Measurements from ENCODE around the gene ISLR2. TPM values are rescaled to one million over a fixed set of nuclear protein-coding genes. Genes with fewer than 3 reads are reported as not detected.

Gene ISLR2
- total RNA-seq, 4 donors from 2014 or later: 0.66 to 1.5 (median 0.98) TPM; not detected in 1

DNA sequence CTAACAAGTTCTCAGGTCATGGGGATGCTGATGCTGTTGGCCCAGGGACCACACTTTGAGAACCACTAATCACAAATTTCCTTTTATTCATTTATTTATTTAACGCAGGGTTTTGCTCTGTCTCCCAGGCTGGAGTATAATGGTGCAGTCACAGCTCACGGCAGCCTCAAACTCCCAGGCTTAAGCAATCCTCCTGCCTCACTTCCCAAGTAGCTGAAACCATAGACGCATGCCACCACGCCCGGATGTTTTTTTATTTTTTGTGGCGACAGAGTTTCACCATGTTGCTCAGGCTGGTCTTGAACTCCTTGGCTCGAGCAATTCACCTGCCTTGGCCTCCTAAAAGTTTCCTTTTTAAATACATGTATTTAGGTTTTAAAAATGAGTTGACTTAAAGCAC, 20.7 kb upstream of the ISLR2 start:
- Histone ChIP-seq H3K4me3 (no peak overlapping the region), H3K9me3 (no peaks in the 10 kb centered on the region), H3K36me3 (no peaks in the 10 kb centered on the region), H3K4me1 (no peaks in the 10 kb centered on the region), H3K27ac (no peak overlapping the region), H3K27me3 (no peaks in the 10 kb centered on the region)
- TF ChIP-seq POLR2A (IDR thresholded peaks at IDR 0.05): no peak
- no peak for TF ChIP-seq EP300 (IDR thresholded peaks at IDR 0.05)
- TF ChIP-seq, protein P1, sequence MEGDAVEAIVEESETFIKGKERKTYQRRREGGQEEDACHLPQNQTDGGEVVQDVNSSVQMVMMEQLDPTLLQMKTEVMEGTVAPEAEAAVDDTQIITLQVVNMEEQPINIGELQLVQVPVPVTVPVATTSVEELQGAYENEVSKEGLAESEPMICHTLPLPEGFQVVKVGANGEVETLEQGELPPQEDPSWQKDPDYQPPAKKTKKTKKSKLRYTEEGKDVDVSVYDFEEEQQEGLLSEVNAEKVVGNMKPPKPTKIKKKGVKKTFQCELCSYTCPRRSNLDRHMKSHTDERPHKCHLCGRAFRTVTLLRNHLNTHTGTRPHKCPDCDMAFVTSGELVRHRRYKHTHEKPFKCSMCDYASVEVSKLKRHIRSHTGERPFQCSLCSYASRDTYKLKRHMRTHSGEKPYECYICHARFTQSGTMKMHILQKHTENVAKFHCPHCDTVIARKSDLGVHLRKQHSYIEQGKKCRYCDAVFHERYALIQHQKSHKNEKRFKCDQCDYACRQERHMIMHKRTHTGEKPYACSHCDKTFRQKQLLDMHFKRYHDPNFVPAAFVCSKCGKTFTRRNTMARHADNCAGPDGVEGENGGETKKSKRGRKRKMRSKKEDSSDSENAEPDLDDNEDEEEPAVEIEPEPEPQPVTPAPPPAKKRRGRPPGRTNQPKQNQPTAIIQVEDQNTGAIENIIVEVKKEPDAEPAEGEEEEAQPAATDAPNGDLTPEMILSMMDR (IDR thresholded peaks at IDR 0.05): no peak
- DNase-seq (ENCODE audit: low spot score in 2 of 2): no peak
- 80 to 81% methylated on average over 7 of the region's 7 CpGs for WGBS, 2 donors

DNA sequence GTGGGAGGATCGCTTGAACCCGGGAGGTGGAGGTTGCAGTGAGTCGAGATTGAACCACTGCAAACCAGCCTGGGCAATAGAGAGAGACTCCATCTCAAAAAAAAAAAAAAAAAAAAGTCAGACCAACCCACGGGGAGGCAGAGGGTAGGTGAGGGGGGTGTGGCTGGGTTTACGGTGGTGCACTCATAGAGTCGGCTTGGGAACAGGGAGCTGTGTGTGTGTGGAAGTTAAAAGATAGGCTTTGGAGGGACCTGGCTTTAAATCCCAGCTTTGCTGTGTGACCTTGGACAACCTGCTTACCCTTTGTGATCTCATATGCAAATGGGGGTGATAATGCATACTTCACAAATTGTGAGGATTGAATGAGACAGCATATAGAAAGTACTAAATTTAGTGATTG, 10.0 kb upstream of the ISLR2 start:
- Histone ChIP-seq H3K9me3 (no peaks in the 10 kb centered on the region), H3K4me3 (no peak overlapping the region), H3K27me3 (peaks cover 0 to 46% of the 10 kb centered on the region in 2 donors), H3K4me1 (no peaks in the 10 kb centered on the region), H3K36me3 (no peaks in the 10 kb centered on the region), H3K27ac (no peak overlapping the region)
- 69 to 71% methylated on average over 6 of the region's 6 CpGs for WGBS, 2 donors
- TF ChIP-seq, protein P1 (IDR thresholded peaks at IDR 0.05): no peak
- TF ChIP-seq POLR2A (IDR thresholded peaks at IDR 0.05): no peak
- no peak for DNase-seq (ENCODE audit: low spot score in 2 of 2)

DNA sequence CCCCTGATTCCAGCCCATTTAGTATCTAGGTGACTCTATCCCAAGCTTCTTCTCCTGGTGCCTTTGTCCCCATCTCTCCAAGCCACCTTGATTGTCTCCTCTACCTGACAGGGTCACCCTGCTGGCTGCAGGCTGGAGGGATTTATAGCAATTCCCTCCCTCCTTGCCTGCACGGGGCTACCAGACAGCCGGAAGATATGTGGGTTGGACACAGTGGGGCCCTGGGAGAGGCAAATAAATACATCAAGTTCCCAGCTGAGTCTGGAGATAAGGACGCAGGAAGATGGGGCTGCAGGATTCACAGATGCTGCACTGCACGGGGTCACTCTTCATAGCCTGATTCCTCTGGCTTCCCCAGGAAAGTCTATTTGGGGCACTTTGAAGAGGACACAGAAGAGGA, 9.3 kb upstream of the ISLR2 start:
- TF ChIP-seq, protein P1 (IDR thresholded peaks at IDR 0.05): no peak
- TF ChIP-seq EP300 (IDR thresholded peaks at IDR 0.05) (no peak), POLR2A (IDR thresholded peaks at IDR 0.05) (no peak)
- no peaks in the 10 kb centered on the region for H3K9me3 ChIP-seq
- 33 to 35% methylated on average over 4 of the region's 4 CpGs for WGBS, 2 donors
- no peaks in the 10 kb centered on the region for H3K36me3 ChIP-seq
- no peak overlapping the region for H3K27ac ChIP-seq
- no peaks in the 10 kb centered on the region for H3K4me1 ChIP-seq
- DNase-seq (ENCODE audit: low spot score in 2 of 2): no peak
- H3K4me3 ChIP-seq: no peak overlapping the region
- H3K27me3 ChIP-seq: peaks cover 0 to 48% of the 10 kb centered on the region in 2 donors

DNA sequence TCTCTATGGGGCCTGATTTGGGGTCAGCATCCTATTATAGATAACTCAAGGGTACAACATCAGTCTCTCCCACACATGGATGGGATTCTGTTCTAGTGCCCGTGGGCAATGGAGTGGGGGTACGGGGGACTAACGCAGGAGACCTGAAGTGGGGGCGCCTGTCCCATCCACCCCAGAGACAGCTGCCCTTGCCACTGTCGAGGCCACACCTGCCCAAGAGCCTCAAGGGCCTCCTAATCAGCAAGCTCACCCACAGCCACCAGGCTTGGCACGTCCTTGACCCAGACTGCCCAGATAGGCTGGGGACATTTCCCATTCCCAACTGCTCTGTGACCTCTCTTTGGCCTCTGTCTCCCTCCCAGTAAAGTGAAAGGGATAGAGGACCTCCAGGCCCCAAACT, 8.5 kb upstream of the ISLR2 start:
- DNase-seq (ENCODE audit: low spot score in 2 of 2): no peak
- H3K36me3 ChIP-seq: no peaks in the 10 kb centered on the region
- 77 to 86% methylated on average over 6 of the region's 6 CpGs for WGBS, 2 donors
- peaks cover 0 to 52% of the 10 kb centered on the region in 2 donors for H3K27me3 ChIP-seq
- H3K27ac ChIP-seq: no peak overlapping the region
- no peaks in the 10 kb centered on the region for H3K4me1 ChIP-seq
- no peak overlapping the region for H3K4me3 ChIP-seq
- TF ChIP-seq, protein P1 (IDR thresholded peaks at IDR 0.05): no peak
- no peak for TF ChIP-seq POLR2A (IDR thresholded peaks at IDR 0.05)
- TF ChIP-seq EP300 (IDR thresholded peaks at IDR 0.05): no peak
- H3K9me3 ChIP-seq: no peaks in the 10 kb centered on the region

DNA sequence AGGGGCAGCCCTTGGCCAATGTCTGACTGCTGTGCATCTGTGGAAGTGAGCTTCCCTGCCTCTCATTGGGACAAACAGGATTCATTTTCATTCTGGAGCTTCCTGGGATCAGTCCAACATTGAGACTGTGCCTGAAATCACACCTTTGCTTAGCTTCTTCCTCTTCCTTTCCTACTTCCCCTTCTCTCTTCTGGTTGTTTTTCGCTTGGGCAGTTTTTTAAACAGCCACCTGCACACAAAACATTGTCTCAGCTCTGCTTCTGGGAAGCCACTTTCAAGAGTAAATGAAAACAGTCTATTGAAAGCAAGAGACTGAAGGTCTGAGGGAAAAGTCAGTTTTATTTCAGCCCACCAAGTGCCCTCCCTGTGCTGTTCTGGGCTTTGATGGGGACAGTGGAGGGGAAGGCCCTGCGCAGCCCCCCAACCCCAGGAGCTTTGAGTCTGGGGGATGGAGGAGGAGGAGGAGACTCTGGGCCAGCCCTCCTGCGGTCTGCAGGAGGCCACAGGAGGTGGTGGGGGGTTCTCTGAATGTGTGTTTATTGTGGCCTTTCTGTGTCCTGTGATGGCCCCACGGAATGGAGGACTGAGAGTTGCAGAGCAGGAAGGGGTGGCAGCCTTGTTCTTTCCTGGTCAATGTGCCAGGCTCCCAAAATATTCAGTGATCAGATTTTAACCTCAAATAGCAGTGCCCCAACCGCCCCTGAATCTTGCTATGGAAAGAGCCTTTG, 7.8 kb upstream of the ISLR2 start:
- H3K9me3 ChIP-seq: no peaks in the 10 kb centered on the region
- H3K36me3 ChIP-seq: no peaks in the 10 kb centered on the region
- H3K4me3 ChIP-seq: no peak overlapping the region
- H3K27ac ChIP-seq: no peak overlapping the region
- H3K27me3 ChIP-seq: peaks cover 0 to 58% of the 10 kb centered on the region in 2 donors
- TF ChIP-seq, protein P1 (IDR thresholded peaks at IDR 0.05): no peak
- no peak for TF ChIP-seq EP300 (IDR thresholded peaks at IDR 0.05)
- no peak for TF ChIP-seq POLR2A (IDR thresholded peaks at IDR 0.05)
- WGBS, 2 donors: 42 to 51% methylated on average over 5 of the region's 5 CpGs
- peaks cover 0 to 5% (median 1%) of the 10 kb centered on the region in 4 donors for H3K4me1 ChIP-seq
- no peak for DNase-seq (ENCODE audit: low spot score in 2 of 2)
